Stomach (tissue), 9 donors: Measurements from ENCODE around the gene NCK2. TPM values are rescaled to one million over a fixed set of nuclear protein-coding genes. Genes with fewer than 3 reads are reported as not detected.

Source experiments
- DNase-seq, 2 donors: peaks; one replicate each; pipeline versions ENCODE4 v3.0.0 to v3.0.0-alpha.2; 2013 to 2019
- H3K27ac ChIP-seq, 5 donors: fragments of 200-600 bp in 4 of 5; sonication (generic) in 4 of 5; one replicate each; pipeline ENCODE4 v1.5.1; 2013 to 2019; ENCODE audit warnings: mild to moderate bottlenecking in 1 of 5, moderate library complexity in 1 of 5
- H3K27me3 ChIP-seq, 3 donors: fragments of 200-600 bp; sonication (generic); one replicate each; pipeline ENCODE4 v1.5.1; 2017 to 2019; ENCODE audit warnings: mixed run types in 1 of 3
- H3K36me3 ChIP-seq, 4 donors: fragments of 200-600 bp; sonication (generic); 1 replicate in 3 of 4; 2 replicates in 1 of 4; pipeline ENCODE4 v1.5.1; 2016 to 2019
- H3K4me1 ChIP-seq, 4 donors: fragments of 200-600 bp; sonication (generic); one replicate each; pipeline ENCODE4 v1.5.1; 2016 to 2019
- H3K4me3 ChIP-seq, 4 donors: fragments of 200-600 bp; sonication (generic) in 3 of 4; one replicate each; pipeline ENCODE4 v1.5.1; 2016 to 2019; ENCODE audit warnings: mild to moderate bottlenecking in 1 of 4
- H3K9me3 ChIP-seq, 4 donors: fragments of 200-600 bp; sonication (generic); one replicate each; pipeline ENCODE4 v1.5.1; 2016 to 2019
- CTCF ChIP-seq, 7 experiments: fragments of 450-650 bp in 4 of 7; fragments of 200-600 bp in 3 of 7; sonication (generic) in 3 of 7; IDR thresholded peaks; one replicate each; pipeline ENCODE4 v1.5.1; 2016 to 2019; ENCODE audit warnings: antibody characterized with exemption in 7 of 7, control low read depth in 2 of 7, mild to moderate bottlenecking in 1 of 7
- EP300 ChIP-seq: sonication (generic); formaldehyde crosslinking; IDR thresholded peaks from one replicate; pipeline ENCODE4 v1.6.1; 2017; ENCODE audit warnings: antibody characterized with exemption
- POLR2A ChIP-seq, 4 donors: fragments of 450-650 bp; IDR thresholded peaks; one replicate each; pipeline ENCODE4 v1.6.1; 2016; ENCODE audit warnings: antibody characterized with exemption in 4 of 4, control low read depth in 2 of 4, mild to moderate bottlenecking in 1 of 4, moderate library complexity in 1 of 4
- POLR2AphosphoS5 ChIP-seq, 3 donors: sonication (generic); formaldehyde crosslinking; IDR thresholded peaks; one replicate each; pipeline ENCODE4 v1.6.1; 2016; ENCODE audit warnings: antibody characterized with exemption in 3 of 3
- WGBS, 5 donors: extraction: QIAGEN DNeasy Blood & Tissue Kit in 3 of 5; methylation state at CpG; one replicate each; pipeline versions ENCODE4 v1.1.5 to v1.1.7; 2013 to 2018; 5-methylcytosine and 5-hydroxymethylcytosine counted together
- intact Hi-C: fragments of 100-400 bp; cut with DNase I; formaldehyde crosslinking; loops from one replicate; pipeline ENCODE4 v1.15.1; 2023; ENCODE audit warnings: low total_unique reads
- polyA plus RNA-seq, 3 donors: library from polyadenylated mRNA; stranded (reverse); fragments of 200-250 nt; gene quantifications; one replicate each; pipeline ENCODE4 v1.2.3, GENCODE V29; 2013
- total RNA-seq, 5 donors: library from RNA; depleted of rRNA; stranded (reverse); fragments of >200 nt; gene quantifications; one replicate each; pipeline versions ENCODE4 v1.1.0 to v1.2.3, GENCODE V29; 2014 to 2016
- donor health status: healthy with polysubstance abuse.
- donor health status: Bipolar disorder and iron deficiency.
- donor health status: healthy.

NCK2 gene
- total and polyA plus RNA-seq, 8 donors: 23.1 to 88.9 (median 42.6) TPM

GRCh38 chr2:105734762-105735538 lies 9.8 kb upstream of the NCK2 start:
- no peaks in the 10 kb centered on the region for H3K9me3 ChIP-seq
- no peak for DNase-seq
- TF ChIP-seq POLR2A (IDR thresholded peaks at IDR 0.05) (no peak), EP300 (no peak), CTCF (IDR thresholded peaks at IDR 0.05) (no peak)
- no peaks in the 10 kb centered on the region for H3K27me3 ChIP-seq
- no peaks in the 10 kb centered on the region for H3K36me3 ChIP-seq
- no peak overlapping the region for H3K4me3 ChIP-seq
- H3K27ac ChIP-seq: no peak overlapping the region
- WGBS, 5 donors: 72 to 77% (median 76%) methylated on average over 4 of the region's 4 CpGs
- H3K4me1 ChIP-seq: no peaks in the 10 kb centered on the region
- intact Hi-C loops: no loop called here

DNA sequence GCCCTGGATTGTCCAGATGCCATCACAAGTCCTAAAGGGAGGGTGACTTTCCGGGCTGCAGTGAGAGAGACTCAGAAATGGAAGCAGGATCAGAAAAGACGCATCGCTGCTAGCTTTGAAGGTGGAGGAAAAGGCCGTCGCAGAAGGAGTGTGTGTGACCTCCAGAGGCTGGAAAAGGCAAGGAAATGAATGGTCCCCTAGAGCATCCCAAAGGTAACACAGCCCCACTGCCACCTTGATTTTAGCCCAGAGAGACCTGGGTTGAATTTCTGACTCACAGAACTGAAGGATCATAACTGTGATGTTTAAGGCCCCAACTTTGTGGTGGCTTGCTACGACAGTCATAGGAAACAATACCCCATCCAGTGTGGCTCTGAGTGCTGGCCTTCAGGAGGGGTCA lies 8.6 kb upstream of the NCK2 start:
- Histone ChIP-seq H3K27ac (no peak overlapping the region), H3K9me3 (no peaks in the 10 kb centered on the region), H3K36me3 (no peaks in the 10 kb centered on the region), H3K4me1 (no peaks in the 10 kb centered on the region), H3K27me3 (no peaks in the 10 kb centered on the region), H3K4me3 (no peak overlapping the region)
- intact Hi-C loops: no loop called here
- WGBS, 5 donors: 82 to 98% (median 93%) methylated on average over 6 of the region's 6 CpGs
- TF ChIP-seq POLR2A (IDR thresholded peaks at IDR 0.05): no peak
- TF ChIP-seq POLR2AphosphoS5 (IDR thresholded peaks at IDR 0.05): no peak
- DNase-seq: no peak

DNA sequence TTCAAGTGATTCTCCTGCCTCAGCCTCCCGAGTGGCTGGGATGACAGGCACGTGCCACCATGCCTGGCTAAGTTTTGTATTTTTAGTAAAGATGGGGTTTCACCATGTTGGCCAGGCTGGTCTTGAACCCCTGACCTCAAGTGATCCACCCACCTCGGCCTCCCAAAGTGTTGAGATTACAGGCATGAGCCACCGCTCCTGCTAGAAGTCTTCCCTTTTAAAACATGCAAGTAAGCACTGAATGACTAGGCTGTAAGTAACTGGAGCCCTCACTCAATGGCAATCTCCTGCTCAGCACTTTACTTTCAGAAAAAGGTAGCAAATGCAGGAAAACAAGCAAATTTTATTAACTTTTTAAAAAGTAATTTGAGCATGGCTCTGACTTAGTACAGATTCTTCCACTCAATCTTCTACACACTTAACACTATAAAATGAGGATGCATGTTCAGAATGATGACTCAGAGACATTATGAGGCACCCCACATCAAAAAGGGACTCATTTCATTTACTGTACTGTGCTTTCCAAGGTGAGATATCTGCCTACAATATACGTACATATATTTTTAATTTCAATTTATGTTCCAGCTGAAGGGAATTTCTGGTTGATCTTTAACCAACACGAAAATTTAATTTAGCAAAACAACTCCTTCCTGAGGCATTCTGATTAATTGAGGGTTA lies 6.6 kb upstream of the NCK2 start:
- Histone ChIP-seq H3K36me3 (no peaks in the 10 kb centered on the region), H3K9me3 (no peaks in the 10 kb centered on the region), H3K4me3 (no peak overlapping the region), H3K27me3 (no peaks in the 10 kb centered on the region), H3K27ac (peak overlapping the region in 1 of 5 donors; percentile 12), H3K4me1 (no peaks in the 10 kb centered on the region)
- WGBS, 5 donors: 79 to 87% (median 81%) methylated on average over 6 of the region's 6 CpGs
- intact Hi-C loops: no loop called here
- TF ChIP-seq POLR2A (IDR thresholded peaks at IDR 0.05): no peak
- TF ChIP-seq EP300: no peak
- TF ChIP-seq POLR2AphosphoS5 (IDR thresholded peaks at IDR 0.05): no peak
- no peak for TF ChIP-seq CTCF (IDR thresholded peaks at IDR 0.05)
- DNase-seq: no peak

DNA sequence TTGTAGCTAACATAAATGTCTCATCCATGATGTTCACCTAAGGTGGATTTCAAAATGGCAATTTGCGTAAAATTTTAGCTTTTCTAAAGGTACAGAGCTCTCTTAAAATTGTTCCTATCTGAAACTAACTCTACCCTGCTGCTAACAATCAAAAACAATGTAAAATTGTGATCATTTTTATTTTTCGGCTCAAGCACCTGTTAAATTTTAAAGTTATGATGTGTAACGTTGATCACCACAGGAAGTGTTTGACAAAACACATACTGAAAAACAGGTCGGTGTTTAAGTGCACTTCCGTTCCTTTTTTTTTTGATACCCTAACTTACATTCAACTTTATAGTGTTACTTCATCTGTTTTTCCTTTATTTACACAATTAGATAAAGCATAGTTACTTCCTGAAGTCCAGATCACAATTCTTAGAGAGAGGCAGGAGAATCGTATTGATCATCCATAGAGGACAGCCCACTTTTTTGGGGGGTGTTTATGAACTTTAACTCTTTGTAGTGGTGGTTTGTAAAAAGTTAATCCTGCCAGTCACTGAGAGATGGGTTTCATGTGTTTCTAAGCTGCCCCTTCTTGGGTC lies 6.0 kb upstream of the NCK2 start:
- no peak for TF ChIP-seq CTCF (IDR thresholded peaks at IDR 0.05)
- no peak for TF ChIP-seq POLR2AphosphoS5 (IDR thresholded peaks at IDR 0.05)
- TF ChIP-seq POLR2A (IDR thresholded peaks at IDR 0.05): no peak
- no peak for TF ChIP-seq EP300
- no peaks in the 10 kb centered on the region for H3K36me3 ChIP-seq
- H3K9me3 ChIP-seq: no peaks in the 10 kb centered on the region
- DNase-seq: no peak
- no peaks in the 10 kb centered on the region for H3K27me3 ChIP-seq
- H3K4me3 ChIP-seq: no peak overlapping the region
- H3K27ac ChIP-seq: peak overlapping the region in 3 of 5 donors; percentile 1 to 12 (median 3)
- WGBS, 5 donors: 38 to 55% (median 42%) methylated on average over 6 of the region's 6 CpGs
- intact Hi-C loops: no loop called here
- H3K4me1 ChIP-seq: peaks cover 0 to 6% (median 2%) of the 10 kb centered on the region in 4 donors
